Medulla oblongata (tissue), 1 donor: ENCODE results near the gene OGFR.

ENCODE experiments used
- DNase-seq: peaks from one replicate; pipeline ENCODE4 v3.0.0-alpha.2; 2015; ENCODE audit errors: extremely low spot score

OGFR gene

DNA sequence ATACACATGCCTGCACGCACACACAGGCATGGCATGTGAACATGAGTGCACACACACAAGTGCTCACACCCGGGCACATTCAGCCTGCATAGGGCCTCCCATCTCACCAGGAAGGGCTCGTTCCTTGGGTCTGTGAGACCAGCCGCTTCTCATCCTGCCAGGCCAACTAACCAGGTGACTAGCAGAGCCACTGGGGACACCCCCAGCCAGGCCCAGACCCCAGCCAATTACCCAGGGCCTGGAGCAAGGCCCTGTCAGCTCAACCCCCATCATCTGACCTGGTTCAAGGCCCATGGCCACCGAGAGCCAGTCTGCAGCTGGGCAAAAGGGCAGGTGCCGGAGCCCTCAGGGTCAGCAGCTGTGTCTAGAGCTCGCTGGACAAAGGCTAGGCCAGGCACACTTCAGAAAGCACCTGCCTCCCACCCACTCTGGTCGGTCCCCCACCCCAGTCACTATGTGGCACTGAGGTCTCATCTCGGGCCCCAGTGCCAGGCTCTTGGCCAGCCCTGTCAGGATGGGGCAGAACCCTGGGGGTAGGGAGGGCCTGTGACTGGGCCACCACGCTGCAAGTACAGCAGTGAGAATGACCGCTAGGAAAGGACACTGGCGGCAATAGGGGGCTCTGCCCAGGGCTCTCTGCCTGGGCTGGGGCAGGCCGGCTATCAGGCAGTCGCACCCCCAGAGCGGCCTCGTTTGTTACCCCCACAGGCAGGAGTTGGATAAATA, 35.1 kb upstream of the OGFR start:
- no peak for DNase-seq

DNA sequence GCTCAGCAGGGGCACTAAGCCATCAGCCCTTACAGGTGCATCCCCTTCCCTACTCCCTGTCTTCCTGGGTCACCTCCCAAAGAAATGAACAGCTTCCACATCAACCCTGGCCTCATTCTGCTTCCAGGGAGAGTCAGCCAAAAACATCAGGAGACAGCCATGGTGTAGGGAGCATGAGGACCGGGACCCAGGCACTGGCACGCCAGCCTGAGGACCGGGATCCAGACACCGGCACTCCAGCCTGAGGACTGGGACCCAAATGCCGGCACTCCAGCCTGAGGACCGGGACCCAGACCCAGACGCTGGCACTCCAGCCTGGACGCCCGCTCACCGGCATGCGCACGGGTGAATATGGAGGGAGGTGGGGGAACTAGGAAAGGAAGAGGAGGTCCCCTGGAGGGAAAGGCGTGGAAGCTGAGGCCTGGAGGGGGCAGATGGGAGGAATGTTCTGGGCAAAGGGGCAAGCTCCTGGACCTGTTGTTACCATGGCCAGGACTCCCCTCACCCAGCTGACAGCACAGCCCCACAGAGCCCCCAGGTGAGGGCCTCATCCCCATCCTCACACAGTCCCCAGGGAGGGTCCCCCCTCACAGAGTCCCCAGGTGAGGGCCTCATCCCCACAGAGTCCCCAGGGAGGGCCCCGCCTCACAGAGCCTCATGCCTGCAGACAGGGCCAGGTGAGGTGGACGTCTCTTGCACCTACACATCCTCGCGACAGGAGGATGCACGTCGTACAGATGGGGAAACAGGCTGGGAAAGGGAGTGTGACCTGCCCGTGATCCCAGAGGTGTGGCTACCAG, 34.3 kb upstream of the OGFR start:
- DNase-seq: no peak

DNA sequence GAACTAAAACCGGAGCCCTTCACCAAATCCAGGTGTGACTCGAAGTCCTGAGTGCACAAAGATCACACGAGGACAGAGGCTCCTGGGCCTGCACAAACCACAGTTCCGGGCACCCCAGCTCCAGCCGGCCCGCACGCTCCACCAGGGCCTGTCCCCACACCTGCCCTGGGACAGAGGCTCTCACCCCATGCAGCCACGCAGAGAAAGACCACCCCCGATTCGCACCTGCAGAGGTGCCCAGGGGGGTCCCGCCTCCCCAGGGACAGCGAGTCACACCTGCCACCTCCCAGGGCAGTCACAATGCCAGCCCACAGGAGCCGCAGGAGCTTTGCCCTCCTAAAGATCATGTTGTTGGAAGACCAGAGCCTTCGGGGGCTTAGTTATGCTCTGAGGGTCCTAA, 33.7 kb upstream of the OGFR start:
- DNase-seq: no peak

DNA sequence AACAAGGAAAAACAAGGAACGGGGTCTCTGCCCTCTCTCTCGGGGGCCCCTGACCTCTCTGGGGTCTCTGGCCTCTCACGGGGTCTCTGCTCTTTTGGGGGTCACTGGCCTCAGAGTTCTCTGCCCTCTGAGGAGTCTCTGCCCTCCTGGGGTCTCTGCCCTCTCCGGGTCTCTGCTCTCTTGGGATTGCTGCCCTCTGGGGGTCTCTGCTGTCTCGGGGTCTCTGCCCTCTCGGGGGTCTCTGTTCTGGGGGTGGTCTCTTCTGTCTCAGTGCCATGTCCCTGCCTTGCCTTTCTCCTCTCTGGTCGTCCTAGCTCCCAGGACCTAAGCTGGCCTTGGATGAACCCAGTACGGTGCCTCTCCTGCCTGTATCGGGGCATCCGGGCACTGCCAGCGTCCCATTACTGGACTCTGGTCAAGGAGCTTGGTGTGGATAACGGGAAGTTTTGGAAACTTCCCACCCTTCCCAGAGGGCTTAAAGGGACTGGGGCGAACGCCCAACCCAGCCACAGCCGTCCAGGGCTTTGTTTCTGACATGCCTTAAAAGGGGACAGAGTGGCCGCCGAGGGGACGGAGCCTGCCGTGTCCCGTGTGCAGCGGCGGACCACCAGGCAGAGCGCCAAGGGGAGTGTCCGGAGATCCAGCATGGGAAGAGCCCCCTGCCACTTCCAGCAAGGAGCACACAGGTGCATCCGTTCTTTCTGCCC, 33.1 kb upstream of the OGFR start:
- no peak for DNase-seq

DNA sequence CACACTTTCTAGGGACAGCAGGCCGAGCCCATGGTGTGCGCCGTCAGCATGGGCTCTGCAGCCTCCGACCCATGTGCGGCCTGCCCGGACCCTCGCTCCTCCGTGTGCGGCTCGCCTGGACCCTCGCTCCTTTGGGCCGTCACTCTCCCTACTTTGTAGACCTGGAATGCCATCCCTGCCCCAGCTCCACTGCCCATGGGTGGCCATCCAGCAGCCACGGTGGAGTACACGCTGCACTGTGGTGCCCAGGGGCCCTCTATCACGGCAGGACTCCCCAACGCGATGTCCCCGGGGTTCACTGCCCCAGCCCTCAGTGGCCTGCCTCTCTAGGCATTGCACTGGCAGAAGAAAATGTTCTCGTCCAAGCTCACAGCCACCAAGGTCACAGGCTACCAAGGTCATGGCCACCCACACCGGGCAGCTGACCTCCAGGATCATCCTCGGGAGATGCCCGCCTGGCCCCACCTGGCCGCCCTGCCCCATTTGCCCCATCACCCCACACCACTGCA, 32.5 kb upstream of the OGFR start:
- no peak for DNase-seq

DNA sequence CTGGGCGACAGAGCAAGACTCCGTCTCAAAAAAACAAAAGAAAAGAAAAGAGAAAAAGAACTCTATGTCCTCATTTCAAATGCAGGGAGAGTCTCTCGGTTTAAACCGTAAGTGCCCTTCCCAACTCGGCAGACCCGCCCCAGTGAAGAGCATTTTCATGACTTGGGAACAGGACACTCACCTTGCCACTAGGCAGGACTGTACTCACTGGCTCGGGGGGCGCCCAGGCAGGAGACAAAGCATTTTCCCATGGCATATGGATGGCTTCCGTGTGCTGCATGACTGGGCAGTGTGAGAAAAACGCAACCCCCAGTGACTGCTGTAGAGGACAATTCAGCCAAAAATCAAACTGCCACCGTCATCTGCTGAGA, 32.0 kb upstream of the OGFR start:
- DNase-seq: no peak

DNA sequence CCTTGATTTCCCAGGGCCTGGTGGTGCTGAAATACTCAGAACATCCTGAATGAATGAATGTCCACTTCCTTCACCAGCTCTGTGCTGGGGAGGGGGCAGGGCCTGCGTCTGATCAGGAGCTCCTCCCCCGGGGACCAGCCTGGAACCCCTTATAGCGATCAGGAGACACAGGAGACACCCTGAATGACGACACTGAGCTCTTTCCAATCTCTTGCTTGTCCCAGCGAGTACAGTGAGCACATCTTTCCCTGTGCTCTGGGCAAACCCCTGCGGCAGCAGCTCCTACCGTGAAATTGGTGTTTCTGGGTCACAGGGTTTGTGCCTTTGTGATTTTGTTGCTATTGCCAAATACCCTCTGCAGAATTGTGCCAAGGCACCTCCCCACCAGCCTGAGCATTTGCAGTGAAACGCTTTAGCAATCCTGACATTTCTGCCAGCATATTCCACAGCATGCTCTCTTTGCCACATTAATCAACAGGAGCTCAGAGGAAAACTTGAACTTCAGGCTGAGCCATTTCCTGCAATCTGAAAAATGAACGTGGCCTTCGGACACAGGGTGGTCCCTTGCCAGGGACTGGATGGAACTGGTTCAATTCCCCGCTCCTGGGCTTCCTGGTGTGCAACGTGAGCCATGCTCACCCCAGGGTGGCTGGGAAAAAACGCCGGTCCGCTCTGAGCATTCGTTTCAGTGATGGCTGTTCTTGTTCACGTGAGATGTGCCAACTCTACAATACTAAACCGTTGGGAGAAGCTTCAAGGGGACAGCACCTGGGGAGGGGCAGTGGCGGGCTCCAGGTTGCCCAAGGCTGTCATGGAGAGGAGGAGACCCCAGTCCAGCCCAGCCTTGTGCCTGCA, 31.4 kb upstream of the OGFR start:
- DNase-seq: peak; percentile 37

DNA sequence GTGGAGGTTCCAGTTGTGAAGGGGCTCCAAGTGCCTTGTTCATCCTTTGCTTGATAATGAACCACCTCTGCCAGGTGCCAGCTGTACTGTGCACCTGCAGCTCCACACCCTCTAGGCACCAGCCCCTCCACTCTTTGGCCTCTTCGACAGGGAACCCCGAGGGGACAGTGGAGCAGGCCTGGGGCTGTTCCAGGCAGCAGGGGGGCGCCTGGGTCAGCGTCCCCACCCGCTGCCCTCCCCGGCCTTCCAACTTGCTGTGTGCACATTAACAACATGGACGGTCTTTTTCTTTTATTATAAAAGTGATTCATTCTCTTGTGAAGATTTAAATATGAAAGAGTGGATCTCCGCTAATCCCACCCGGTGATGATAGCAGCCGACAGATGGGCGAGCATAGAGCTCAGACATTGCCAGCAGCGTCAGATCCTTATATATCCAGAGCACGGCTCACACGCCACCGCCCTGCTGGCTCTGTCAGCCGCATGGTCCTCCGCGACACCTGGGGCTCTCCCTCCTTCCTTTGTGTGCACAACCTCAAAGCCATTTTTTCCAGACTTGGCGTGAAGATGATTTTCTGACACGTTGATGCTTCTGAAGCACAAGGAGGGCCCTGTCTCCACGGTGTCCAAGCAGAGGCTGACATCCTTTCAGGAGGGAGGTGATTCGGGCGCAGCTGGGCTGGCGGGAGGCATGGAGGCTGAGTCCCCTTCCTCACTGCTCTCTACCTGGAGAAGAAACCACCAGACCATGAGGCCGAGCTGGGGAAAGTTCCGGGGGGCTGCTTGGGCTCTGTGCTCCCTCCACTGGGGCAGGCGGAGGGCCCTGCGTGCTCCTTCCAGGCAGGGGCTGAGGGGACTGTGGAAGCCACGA, 30.6 kb upstream of the OGFR start:
- DNase-seq: no peak

DNA sequence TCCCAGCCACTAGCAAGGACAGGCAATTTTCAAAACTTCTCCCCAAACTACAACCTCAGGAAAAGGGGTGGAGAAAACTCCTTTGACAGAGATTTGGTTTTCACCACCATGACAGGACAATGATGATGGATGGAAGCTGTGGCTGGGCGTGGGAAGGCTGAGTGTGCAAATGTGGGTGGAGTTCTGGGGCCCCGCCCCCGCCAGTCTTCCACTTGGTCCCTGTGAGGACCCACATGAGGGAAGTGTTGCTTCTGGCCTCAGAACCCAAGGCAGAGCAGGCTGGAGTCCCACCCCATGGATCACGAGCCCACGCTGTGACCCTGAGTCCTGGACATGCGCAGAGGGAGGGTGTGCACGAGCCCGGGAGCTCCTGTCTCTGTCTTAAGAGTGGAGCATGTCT, 29.9 kb upstream of the OGFR start:
- no peak for DNase-seq

DNA sequence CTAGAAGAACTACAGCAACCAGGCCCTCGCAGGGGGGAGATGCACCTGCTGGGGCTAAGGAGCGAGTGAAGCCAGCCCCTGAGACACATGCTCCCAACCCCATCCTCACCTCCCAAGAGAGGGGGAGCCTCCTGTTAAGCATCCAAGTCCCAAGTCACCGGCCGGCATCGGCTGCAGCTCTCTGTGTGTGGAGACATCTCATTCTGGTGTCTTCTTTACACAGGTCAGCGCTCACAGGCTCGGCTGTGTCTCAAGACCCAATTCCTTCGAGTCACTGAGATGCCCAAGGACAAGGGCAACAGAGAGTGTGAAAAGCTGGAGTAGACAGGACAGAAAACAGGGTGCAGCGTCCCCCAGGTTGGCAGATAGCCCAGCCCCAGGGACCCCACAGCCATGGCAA, 29.4 kb upstream of the OGFR start:
- DNase-seq: no peak

DNA sequence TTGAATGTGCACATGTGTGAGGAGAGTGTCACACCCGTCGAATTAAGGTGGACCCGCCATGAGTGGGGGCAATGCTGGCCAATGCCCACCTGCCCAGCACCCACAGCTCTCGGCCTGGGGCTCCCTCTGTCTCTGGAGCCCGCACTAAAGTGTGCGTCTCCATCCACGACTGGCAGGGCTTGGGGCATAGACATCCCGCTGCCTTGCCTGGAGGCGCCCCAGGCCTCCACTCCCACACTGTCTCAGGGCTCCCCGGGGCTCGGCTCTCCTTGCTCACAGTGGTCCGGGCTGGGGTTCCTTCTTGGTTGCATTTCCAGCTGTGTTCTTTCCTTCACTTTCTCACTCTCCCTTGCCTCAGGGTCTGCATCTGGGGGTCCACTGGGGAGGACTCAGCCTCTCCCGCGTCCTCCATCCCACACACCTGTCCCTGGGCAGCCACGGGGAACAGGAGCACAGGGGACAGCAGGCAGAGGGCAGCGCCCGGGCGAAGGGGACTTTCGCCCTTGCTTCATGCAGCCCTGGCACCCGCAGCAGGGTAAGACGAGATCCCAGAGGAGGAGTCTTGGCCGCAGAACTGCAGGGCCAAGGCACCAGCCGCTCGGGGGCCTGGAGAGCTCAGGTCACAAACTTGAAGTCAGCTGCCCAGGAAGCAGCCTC, 28.5 kb upstream of the OGFR start:
- no peak for DNase-seq

DNA sequence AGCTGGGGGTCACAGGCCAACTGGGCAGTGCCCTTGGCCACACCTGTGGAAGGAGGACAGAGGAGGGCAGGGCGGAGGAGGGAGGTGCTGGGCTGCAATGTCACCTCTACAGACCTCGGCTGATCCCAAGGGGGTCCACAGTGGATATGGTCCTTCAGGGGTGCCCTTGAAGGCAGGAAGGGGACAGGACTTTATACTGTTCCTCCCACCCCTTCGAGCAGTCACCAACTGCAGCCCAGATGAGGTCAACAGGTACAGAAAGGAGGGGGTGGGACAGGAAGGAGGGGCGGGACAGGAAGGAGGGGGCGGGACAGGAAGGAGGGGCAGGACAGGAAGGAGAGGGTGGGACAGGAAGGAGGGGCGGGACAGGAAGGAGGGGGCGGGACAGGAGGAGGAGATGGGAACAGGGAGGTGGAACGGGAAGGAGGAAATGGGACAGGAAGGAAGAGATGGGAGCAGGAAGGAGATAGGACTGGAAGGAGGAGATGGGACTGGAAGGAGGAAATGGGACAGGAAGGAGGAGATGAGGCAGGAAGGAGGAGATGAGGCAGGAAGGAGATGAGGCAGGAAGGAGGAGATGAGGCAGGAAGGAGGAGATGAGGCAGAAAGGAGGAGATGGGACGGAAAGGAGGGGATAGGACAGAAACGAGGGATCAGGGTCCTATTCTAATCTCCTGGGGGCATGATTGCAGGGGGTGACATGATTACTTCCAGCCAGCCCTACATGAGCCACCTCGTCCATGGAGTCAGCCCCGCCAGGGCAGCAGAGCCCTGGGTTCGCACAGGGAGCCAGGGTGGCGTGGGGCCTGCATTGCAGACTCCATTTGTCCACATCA, 27.7 kb upstream of the OGFR start:
- DNase-seq: no peak

DNA sequence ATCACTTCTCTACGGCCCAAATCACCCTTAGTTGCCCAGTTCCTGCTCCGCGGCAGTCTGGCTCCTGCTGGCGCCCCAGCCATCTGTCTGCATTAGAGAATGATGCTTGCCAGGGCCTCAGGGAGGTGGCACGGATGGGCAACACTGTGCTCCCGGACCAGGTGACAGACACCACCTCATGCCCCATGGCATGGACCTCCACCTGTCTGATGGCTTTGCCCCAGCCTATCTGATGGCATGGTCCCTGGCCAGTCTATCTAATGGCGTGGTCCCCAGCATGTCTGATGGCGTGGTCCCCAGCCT, 27.2 kb upstream of the OGFR start:
- no peak for DNase-seq

DNA sequence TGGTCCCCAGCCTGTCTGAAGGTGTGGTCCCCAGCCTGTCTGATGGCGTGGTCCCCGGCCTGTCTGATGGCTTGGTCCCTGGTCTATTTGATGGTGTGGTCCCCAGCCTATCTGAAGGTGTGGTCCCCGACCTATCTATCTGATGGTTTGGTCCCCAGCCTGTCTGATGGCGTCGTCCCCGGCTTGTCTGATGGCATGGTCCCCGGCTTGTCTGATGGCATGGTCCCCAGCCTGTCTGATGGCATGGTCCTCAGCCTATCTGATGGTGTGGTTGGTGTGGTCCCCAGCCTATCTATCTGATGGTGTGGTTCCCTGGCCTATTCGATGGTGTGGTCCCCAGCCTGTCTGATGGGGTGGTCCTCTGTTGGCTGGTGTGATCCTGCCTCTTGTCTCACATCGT, 26.6 kb upstream of the OGFR start:
- no peak for DNase-seq

DNA sequence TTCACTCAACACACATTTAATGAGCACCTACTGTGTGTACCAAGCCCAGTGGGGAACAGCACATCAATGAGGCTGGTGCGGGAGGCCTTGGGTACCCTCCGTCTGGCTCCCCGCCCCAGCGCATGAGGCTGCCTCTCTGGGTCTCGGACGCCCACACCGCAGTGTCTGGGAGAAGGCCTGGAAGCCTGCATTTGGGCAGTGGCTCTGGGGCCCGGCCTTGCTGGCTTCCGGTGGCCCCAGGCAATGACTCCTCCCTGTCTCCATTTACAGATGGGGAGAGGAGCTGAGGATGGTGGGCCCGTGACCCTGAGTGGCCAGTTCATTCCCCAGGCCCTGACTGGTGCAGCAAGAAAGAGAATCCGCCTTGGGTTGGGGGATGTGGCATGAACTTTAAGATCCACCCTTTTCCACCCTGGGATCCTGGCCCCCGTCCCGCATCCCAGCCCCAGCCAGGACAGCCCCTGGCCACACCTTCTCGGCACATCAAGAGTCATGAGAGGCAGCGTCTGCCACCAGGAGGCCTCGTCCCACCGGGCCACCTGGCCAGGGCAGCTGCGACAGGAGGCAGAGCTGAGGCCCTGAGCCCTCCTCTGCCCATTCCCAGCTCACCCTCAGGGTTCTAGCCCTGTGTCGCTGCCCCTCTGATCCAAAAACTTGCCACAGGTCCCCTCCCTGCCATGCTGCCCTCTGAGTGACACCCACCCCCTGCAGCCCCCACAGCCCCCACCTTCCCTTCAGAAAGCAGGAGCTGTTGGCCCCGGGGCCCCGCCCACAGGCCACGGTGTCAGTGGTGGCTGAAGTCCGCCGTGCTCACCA, 25.8 kb upstream of the OGFR start:
- no peak for DNase-seq

DNA sequence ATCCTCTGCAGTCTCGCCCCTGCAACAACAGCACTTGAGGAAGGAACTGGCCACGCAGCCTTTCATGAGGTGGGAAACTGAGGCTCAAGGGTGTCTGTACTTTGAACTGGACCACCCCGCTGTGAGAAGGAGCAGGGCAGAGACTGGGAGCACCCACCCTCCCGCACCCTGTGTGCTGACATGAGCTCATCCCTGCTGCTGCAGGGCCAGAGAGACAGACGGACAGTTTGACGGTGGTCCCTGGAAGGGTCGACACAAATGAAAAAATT, 25.3 kb upstream of the OGFR start:
- no peak for DNase-seq

DNA sequence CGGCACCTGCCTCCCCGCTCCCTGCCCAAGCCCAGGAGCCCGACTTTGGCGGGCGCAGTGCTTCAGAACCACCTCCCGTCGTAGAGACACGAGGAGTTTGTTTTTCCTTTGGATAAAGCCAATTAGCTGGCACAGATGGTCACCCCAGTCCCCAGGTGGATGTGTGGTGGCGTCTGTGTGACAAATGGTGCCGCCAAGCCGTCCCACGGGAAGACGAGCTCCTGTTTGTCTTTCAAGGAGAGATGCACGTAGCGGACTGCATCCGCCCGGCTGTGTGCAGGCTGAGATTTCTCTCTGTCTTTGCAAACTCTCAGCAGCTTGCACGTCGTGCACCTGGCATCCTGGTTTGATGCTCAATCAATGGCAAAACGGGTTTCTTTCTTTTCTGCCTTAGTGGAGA, 24.4 kb upstream of the OGFR start:
- no peak for DNase-seq

DNA sequence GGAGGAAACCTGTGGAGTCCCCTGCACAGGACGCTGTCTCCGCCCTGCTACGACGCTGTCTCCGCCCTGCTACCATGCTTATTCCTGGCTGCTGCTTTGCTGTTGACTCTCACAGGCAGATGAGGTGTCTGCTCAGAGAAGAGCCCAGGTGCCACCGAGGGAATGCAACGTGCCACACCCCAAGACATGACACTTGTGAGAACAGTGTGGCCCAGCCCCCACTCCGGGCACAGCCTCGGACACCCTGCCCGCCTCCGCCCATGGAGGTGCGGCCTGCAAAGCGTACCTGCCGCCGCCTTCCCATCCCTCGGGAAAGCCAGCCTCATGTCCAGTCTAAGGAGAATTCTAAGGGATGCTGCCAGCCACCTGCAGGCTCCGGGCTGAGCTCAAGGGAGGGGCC, 23.9 kb upstream of the OGFR start:
- DNase-seq: no peak
